Measurements from ENCODE around the gene PYGB.
"Not testable (repeated sequence)": the region's sequence is repeated elsewhere in the genome, so short reads cannot be mapped to it uniquely, and the experiment has no call there.

Gene PYGB

DNA sequence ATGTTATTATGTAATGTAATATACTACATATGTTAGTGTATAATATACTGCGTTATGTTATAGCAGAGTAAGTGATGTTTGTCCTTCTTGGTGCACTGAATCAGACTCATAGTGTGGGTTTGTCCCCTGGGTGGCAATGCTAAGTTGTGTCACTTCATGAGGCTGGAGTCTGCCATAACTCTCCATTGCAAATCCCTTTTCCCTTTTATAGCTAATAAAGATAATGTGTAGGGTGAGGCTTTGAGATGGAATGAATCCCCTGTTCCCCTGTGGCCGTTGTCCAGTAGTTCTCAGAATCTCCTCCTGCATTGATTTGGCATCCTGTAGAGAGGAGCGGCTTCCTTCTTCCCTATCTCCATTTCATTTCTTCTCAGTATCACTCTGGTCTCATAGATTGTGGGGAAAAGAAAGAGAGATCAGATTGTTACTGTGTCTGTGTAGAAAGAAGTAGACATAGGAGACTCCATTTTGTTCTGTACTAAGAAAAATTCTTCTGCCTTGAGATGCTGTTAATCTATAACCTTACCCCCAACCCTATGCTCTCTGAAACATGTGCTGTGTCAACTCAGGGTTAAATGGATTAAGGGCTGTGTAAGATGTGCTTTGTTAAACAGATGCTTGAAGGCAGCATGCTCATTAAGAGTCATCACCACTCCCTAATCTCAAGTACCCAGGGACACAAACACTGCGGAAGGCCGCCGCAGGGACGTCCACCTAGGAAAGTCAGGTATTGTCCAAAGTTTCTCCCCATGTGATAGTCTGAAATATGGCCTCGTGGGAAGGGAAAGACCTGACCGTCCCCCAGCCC lies 6.8 kb upstream of the PYGB start:
- ATAC-seq, result not testable (repeated sequence)

DNA sequence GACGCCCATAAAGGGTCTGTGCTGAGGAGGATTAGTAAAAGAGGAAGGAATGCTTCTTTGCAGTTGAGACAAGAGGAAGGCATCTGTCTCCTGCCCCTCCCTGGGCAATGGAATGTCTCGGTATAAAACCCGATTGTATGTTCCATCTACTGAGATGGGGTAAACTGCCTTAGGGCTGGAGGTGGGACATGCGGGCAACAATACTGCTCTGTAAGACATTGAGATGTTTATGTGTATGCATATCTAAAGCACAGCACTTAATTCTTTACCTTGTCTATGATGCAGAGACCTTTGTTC lies 6.3 kb upstream of the PYGB start:
- not testable (repeated sequence) for ATAC-seq

DNA sequence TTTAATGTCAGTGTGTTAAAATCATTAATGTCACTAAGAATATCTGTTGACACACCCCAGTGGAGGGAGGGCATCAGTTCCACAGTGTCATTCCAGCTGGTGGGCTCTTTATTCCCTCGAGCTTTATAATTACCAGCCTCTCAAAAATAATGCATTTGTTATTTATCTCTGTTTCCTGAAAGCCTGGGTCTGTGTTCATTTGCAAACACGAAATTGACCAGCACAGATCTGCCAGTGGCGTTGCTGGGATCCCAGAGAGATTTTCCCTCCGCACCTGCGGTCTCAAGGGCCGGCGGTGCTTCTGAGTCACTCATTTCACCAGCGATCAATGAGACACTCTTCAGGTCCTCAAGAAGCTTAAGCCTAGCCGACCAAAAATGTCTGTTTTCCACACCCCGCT lies 5.7 kb upstream of the PYGB start:
- TF ChIP-seq, protein P1, sequence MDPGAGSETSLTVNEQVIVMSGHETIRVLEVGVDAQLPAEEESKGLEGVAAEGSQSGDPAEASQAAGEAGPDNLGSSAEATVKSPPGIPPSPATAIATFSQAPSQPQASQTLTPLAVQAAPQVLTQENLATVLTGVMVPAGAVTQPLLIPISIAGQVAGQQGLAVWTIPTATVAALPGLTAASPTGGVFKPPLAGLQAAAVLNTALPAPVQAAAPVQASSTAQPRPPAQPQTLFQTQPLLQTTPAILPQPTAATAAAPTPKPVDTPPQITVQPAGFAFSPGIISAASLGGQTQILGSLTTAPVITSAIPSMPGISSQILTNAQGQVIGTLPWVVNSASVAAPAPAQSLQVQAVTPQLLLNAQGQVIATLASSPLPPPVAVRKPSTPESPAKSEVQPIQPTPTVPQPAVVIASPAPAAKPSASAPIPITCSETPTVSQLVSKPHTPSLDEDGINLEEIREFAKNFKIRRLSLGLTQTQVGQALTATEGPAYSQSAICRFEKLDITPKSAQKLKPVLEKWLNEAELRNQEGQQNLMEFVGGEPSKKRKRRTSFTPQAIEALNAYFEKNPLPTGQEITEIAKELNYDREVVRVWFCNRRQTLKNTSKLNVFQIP (CRISPR knock-in tag; IDR thresholded peaks at IDR 0.05; ENCODE audit: borderline replicate concordance, low read depth), result no peak
- TF ChIP-seq, protein P2, sequence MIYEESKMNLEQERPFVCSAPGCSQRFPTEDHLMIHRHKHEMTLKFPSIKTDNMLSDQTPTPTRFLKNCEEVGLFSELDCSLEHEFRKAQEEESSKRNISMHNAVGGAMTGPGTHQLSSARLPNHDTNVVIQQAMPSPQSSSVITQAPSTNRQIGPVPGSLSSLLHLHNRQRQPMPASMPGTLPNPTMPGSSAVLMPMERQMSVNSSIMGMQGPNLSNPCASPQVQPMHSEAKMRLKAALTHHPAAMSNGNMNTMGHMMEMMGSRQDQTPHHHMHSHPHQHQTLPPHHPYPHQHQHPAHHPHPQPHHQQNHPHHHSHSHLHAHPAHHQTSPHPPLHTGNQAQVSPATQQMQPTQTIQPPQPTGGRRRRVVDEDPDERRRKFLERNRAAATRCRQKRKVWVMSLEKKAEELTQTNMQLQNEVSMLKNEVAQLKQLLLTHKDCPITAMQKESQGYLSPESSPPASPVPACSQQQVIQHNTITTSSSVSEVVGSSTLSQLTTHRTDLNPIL (CRISPR knock-in tag; IDR thresholded peaks at IDR 0.05; ENCODE audit: low read depth), result no peak
- TF ChIP-seq ZNF565 (CRISPR knock-in tag; conservative IDR thresholded peaks at IDR 0.05; ENCODE audit: low read depth), result no peak
- TF ChIP-seq ISL1 (CRISPR knock-in tag; IDR thresholded peaks at IDR 0.05), result no peak
- TF ChIP-seq ESRRG (CRISPR knock-in tag; IDR thresholded peaks at IDR 0.05), result no peak
- TF ChIP-seq SNAI2 (CRISPR knock-in tag; IDR thresholded peaks at IDR 0.05), result no peak
- TF ChIP-seq CSDC2 (CRISPR knock-in tag; IDR thresholded peaks at IDR 0.05), result no peak
- TF ChIP-seq, protein P3, sequence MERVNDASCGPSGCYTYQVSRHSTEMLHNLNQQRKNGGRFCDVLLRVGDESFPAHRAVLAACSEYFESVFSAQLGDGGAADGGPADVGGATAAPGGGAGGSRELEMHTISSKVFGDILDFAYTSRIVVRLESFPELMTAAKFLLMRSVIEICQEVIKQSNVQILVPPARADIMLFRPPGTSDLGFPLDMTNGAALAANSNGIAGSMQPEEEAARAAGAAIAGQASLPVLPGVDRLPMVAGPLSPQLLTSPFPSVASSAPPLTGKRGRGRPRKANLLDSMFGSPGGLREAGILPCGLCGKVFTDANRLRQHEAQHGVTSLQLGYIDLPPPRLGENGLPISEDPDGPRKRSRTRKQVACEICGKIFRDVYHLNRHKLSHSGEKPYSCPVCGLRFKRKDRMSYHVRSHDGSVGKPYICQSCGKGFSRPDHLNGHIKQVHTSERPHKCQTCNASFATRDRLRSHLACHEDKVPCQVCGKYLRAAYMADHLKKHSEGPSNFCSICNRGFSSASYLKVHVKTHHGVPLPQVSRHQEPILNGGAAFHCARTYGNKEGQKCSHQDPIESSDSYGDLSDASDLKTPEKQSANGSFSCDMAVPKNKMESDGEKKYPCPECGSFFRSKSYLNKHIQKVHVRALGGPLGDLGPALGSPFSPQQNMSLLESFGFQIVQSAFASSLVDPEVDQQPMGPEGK (CRISPR knock-in tag; IDR thresholded peaks at IDR 0.05; ENCODE audit: borderline replicate concordance), result no peak
- no peak for TF ChIP-seq BACH2 (CRISPR knock-in tag; IDR thresholded peaks at IDR 0.05; ENCODE audit: borderline replicate concordance)
- TF ChIP-seq, protein P4, sequence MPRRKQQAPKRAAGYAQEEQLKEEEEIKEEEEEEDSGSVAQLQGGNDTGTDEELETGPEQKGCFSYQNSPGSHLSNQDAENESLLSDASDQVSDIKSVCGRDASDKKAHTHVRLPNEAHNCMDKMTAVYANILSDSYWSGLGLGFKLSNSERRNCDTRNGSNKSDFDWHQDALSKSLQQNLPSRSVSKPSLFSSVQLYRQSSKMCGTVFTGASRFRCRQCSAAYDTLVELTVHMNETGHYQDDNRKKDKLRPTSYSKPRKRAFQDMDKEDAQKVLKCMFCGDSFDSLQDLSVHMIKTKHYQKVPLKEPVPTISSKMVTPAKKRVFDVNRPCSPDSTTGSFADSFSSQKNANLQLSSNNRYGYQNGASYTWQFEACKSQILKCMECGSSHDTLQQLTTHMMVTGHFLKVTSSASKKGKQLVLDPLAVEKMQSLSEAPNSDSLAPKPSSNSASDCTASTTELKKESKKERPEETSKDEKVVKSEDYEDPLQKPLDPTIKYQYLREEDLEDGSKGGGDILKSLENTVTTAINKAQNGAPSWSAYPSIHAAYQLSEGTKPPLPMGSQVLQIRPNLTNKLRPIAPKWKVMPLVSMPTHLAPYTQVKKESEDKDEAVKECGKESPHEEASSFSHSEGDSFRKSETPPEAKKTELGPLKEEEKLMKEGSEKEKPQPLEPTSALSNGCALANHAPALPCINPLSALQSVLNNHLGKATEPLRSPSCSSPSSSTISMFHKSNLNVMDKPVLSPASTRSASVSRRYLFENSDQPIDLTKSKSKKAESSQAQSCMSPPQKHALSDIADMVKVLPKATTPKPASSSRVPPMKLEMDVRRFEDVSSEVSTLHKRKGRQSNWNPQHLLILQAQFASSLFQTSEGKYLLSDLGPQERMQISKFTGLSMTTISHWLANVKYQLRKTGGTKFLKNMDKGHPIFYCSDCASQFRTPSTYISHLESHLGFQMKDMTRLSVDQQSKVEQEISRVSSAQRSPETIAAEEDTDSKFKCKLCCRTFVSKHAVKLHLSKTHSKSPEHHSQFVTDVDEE (CRISPR knock-in tag; IDR thresholded peaks at IDR 0.05), result no peak
- no peak for TF ChIP-seq ZNF70 (CRISPR knock-in tag; IDR thresholded peaks at IDR 0.05)
- no peak for TF ChIP-seq TCF4 (CRISPR knock-in tag; IDR thresholded peaks at IDR 0.05; ENCODE audit: borderline replicate concordance)
- TF ChIP-seq OSR1 (CRISPR knock-in tag; IDR thresholded peaks at IDR 0.05), result no peak
- no peak for TF ChIP-seq ZC3H10 (CRISPR knock-in tag; IDR thresholded peaks at IDR 0.05)
- no peak for TF ChIP-seq ARNTL (CRISPR knock-in tag; IDR thresholded peaks at IDR 0.05; ENCODE audit: borderline replicate concordance, low read depth)
- no peak for TF ChIP-seq PPARA (CRISPR knock-in tag; IDR thresholded peaks at IDR 0.05; ENCODE audit: borderline replicate concordance)
- TF ChIP-seq, protein P5, sequence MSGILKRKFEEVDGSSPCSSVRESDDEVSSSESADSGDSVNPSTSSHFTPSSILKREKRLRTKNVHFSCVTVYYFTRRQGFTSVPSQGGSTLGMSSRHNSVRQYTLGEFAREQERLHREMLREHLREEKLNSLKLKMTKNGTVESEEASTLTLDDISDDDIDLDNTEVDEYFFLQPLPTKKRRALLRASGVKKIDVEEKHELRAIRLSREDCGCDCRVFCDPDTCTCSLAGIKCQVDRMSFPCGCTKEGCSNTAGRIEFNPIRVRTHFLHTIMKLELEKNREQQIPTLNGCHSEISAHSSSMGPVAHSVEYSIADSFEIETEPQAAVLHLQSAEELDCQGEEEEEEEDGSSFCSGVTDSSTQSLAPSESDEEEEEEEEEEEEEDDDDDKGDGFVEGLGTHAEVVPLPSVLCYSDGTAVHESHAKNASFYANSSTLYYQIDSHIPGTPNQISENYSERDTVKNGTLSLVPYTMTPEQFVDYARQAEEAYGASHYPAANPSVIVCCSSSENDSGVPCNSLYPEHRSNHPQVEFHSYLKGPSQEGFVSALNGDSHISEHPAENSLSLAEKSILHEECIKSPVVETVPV (CRISPR knock-in tag; IDR thresholded peaks at IDR 0.05), result no peak
- TF ChIP-seq ZFP30 (CRISPR knock-in tag; IDR thresholded peaks at IDR 0.05), result no peak

DNA sequence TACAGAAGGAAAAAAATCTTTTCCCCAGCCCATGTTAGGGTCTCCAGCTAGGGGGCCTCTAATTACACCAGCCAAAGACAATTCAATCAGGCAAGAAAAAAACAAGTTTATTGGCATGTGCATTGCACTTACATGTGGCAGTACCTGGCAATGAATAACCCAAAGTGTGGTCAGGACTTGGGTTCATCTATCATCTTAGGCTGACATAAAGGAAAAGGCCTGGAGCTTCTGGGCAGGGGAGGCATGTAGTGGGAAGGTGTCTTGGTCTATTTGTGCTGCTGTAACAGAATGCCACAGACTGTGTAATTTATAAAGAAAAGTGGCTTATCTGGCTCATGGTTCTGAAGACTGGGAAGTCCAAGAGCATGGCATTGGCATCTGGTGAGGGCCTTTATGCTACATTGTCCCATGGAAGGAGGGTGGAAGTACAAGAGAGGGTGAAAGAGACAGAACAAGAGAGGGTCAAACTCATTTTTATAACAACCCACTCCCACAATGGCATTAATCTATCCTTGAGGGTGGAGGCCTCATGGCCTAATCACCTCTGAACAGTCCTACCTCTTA lies 4.4 kb upstream of the PYGB start:
- no peak for ATAC-seq
- TF ChIP-seq, protein P1 (CRISPR knock-in tag; IDR thresholded peaks at IDR 0.05; ENCODE audit: borderline replicate concordance, low read depth), result no peak
- TF ChIP-seq ZC3H10 (CRISPR knock-in tag; IDR thresholded peaks at IDR 0.05), result no peak
- TF ChIP-seq, protein P3 (CRISPR knock-in tag; IDR thresholded peaks at IDR 0.05; ENCODE audit: borderline replicate concordance), result no peak
- TF ChIP-seq, protein P5 (CRISPR knock-in tag; IDR thresholded peaks at IDR 0.05), result no peak
- TF ChIP-seq ZFP30 (CRISPR knock-in tag; IDR thresholded peaks at IDR 0.05), result no peak
- TF ChIP-seq CSDC2 (CRISPR knock-in tag; IDR thresholded peaks at IDR 0.05), result no peak
- TF ChIP-seq ISL1 (CRISPR knock-in tag; IDR thresholded peaks at IDR 0.05), result no peak
- no peak for TF ChIP-seq TCF4 (CRISPR knock-in tag; IDR thresholded peaks at IDR 0.05; ENCODE audit: borderline replicate concordance)
- TF ChIP-seq SNAI2 (CRISPR knock-in tag; IDR thresholded peaks at IDR 0.05), result no peak

More for the DNA sequence above, 5.7 kb upstream of the PYGB start:
- no peak for ATAC-seq
